Coronary artery (tissue), 2 donors: ENCODE measurements around the gene NAGLU.

Experiments
- DNase-seq: peaks from one replicate; pipeline ENCODE4 v3.0.0-alpha.2; 2017; ENCODE audit warnings: low spot score
- H3K27ac ChIP-seq, 2 donors: fragments of 200-600 bp; sonication (generic); one replicate each; pipeline ENCODE4 v1.5.1; 2016 to 2019
- H3K4me3 ChIP-seq: fragments of 200-600 bp; sonication (generic); 2 replicates; pipeline ENCODE4 v1.5.1; 2016; ENCODE audit warnings: mild to moderate bottlenecking, moderate library complexity
- CTCF ChIP-seq: fragments of 200-600 bp; sonication (generic); IDR thresholded peaks from one replicate; pipeline ENCODE4 v1.5.1; 2019; ENCODE audit warnings: antibody characterized with exemption

The NAGLU gene

DNA sequence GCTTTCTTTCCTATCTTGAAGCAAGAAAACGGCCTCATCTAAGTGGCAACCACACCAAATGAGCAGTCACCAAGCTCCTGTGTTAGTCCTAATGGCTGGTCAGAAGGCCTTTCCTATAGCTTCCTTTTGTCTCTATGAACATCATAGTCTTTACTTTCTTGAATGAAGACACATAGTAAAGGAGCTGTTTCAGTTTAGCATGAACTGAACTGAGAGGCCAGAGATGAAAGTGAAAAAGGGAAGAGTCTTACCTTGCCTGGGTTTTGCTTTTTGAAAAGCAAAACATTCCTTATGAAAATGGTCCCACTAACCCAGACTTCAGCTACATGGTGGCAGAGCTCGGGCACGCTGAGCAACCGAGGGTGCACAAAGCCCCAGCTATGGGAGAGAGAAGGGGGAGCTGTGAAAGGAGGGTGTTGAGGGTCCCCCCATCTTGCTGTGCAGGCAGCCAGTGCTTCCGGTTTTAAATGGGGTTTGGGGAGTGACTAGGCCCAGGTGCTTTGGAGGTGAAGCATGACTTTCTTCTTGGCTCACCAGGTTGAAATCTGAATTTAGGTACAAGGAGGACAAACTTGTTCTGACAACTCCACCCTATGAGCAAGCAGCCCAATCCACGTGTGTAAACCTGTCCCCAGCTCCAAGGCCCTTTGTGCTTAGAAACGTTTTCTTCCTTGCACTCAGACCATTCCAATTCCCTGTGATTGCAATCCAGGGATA, 50.6 kb downstream of the NAGLU start:
- no peak overlapping the region for H3K27ac ChIP-seq
- TF ChIP-seq CTCF: no peak
- DNase-seq: no peak
- no peak overlapping the region for H3K4me3 ChIP-seq

DNA sequence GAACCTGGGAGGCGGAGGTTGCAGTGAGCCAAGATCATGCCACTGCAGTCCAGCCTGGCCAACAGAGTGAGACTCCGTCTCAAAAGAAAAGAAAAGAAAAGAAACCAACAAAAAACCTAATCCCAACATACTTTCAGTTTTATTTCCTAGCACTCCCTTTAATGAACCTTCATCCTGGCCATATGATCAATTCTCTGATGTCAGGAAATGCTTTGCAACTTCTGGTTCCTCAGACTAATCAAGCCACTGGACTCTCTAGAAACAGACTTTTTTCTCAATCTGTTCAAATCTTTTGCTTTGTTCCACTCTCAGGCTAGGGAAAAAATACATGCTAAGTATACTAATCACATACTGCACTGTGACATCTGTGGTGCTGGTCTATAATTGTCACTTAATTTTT, 54.8 kb downstream of the NAGLU start:
- Histone ChIP-seq H3K27ac (no peak overlapping the region), H3K4me3 (no peak overlapping the region)
- DNase-seq: no peak
- TF ChIP-seq CTCF: no peak

GRCh38 chr17:42591411-42591810, 55.4 kb downstream of the NAGLU start:
- no peak overlapping the region for H3K27ac ChIP-seq
- DNase-seq: no peak
- H3K4me3 ChIP-seq: no peak overlapping the region
- TF ChIP-seq CTCF: no peak
